Heart right ventricle (tissue), 16 donors: ENCODE data around the gene SPRED1. TPM values are rescaled to one million over a fixed set of nuclear protein-coding genes. Genes with fewer than 3 reads are reported as not detected.

Experiments used
- ATAC-seq, 8 donors: fragments of 200-7000 bp; cut with Tn5 transposase; one replicate each; pipeline ENCODE4 v1.9.1; 2020; ENCODE audit warnings: mild to moderate bottlenecking in 8 of 8, moderate library complexity in 8 of 8, moderate number of reproducible peaks in 1 of 8
- DNase-seq, 2 donors: peaks; one replicate each; pipeline ENCODE4 v3.0.0-alpha.2; 2020
- H3K27ac ChIP-seq, 10 donors: fragments of 200-600 bp; sonication (generic) in 2 of 10; one replicate each; pipeline versions ENCODE4 v1.5.0 to v1.8.0; 2020 to 2022; ENCODE audit warnings: mild to moderate bottlenecking in 3 of 10
- H3K27me3 ChIP-seq, 7 donors: fragments of 200-600 bp; one replicate each; pipeline ENCODE4 v1.8.0; 2021 to 2022; ENCODE audit warnings: mild to moderate bottlenecking in 2 of 7
- H3K36me3 ChIP-seq, 9 donors: fragments of 200-600 bp; sonication (generic) in 1 of 9; one replicate each; pipeline versions ENCODE4 v1.5.0 to v1.8.0; 2020 to 2022; ENCODE audit warnings: mild to moderate bottlenecking in 2 of 9
- H3K4me1 ChIP-seq, 9 donors: fragments of 200-600 bp; sonication (generic) in 1 of 9; one replicate each; pipeline versions ENCODE4 v1.5.0 to v1.8.0; 2020 to 2022; ENCODE audit warnings: mild to moderate bottlenecking in 4 of 9
- H3K4me3 ChIP-seq, 10 donors: fragments of 200-600 bp; sonication (generic) in 2 of 10; one replicate each; pipeline versions ENCODE4 v1.5.0 to v1.8.0; 2020 to 2022; ENCODE audit warnings: mild to moderate bottlenecking in 7 of 10, moderate library complexity in 2 of 10
- H3K9me3 ChIP-seq, 11 donors: fragments of 200-600 bp in 10 of 11; sonication (generic) in 2 of 11; one replicate each; pipeline versions ENCODE4 v1.5.0 to v1.8.0; 2013 to 2022; ENCODE audit warnings: mild to moderate bottlenecking in 2 of 11, control low read depth in 1 of 11, moderate library complexity in 1 of 11
- CTCF ChIP-seq, 9 donors: fragments of 200-600 bp; sonication (generic) in 2 of 9; IDR thresholded peaks; one replicate each; pipeline versions ENCODE4 v1.5.0 to v1.8.0; 2021 to 2022; ENCODE audit warnings: antibody characterized with exemption in 9 of 9, mild to moderate bottlenecking in 5 of 9, moderate library complexity in 1 of 9
- WGBS, 2 donors: extraction: QIAGEN DNeasy Blood & Tissue Kit; methylation state at CpG; one replicate each; pipeline ENCODE4 v1.1.7; 2013; ENCODE audit warnings: inconsistent platforms in 1 of 2; 5-methylcytosine and 5-hydroxymethylcytosine counted together
- intact Hi-C, 10 donors: fragments of 100-400 bp; cut with DNase I; formaldehyde crosslinking; loops; one replicate each; pipeline versions ENCODE4 v1.11.1 to v1.14.2; 2022
- polyA plus RNA-seq, 2 donors: library from polyadenylated mRNA; stranded (reverse); fragments of 200-250 nt; gene quantifications; one replicate each; pipeline ENCODE4 v1.2.3, GENCODE V29; 2013
- total RNA-seq, 10 donors: library from RNA; stranded (reverse); fragmentation: NEBNext Ultra II Directional in 3 of 10; extraction: Animal tissue kit (Norgen Biotek cat#: 25700) in 3 of 10; gene quantifications; one replicate each; pipeline versions ENCODE4 v1.2.1 to v1.2.4, GENCODE V29; 2021 to 2023
- donor health status: Arrhythmogenic right ventricular cardiomyopathy.
- donor health status: ischemic (EF 13 %, LVEDD 7.1; RV severe dilation, severe dysfunction).
- donor health status: healthy with polysubstance abuse.
- donor health status: DM: no; HTN: yes; CAD: no.
- donor health status: DM: no; HTN: no; CAD: no.
- donor health status: ischemic (EF 25% LVEDD 6.9; RV normal size, moderate dysfunction).
- donor health status: ischemic (EF 25% LVEDD 5.7; RV mildly dilated, moderate dysfunction).
- donor health status: healthy.
- donor health status: DM: yes; HTN: yes; CAD: no.
- donor health status: Ischemic cardiomyopathy.
- donor health status: ischemic (EF 35%, LVEDD 5.7; RV mildly dilated, moderate dysfunction).
- donor health status: nonischemic (EF 11% LVEDD 7.7; RV severe dilation, severe dysfunction).
- donor health status: DM: yes; HTN: yes; CAD: no.
- donor health status: PGD.
- donor health status: ischemic (EF 29% LVEDD 5.4; RV normal size, mild dysfunction).
- donor health status: nonischemic (EF 23%, LVEDD 6.1; RV moderate dilation, normal function).

Gene SPRED1
- total and polyA plus RNA-seq, 12 donors: 3.3 to 20.2 (median 7.5) TPM

GRCh38 chr15:38225381-38225780, 27.3 kb upstream of the SPRED1 start:
- H3K9me3 ChIP-seq: no peaks in the 10 kb centered on the region
- no peak for TF ChIP-seq CTCF (IDR thresholded peaks at IDR 0.05)
- DNase-seq: no peak
- no peaks in the 10 kb centered on the region for H3K36me3 ChIP-seq
- no peak overlapping the region for H3K27ac ChIP-seq
- no peak overlapping the region for H3K4me3 ChIP-seq
- ATAC-seq: no peak
- H3K27me3 ChIP-seq: no peaks in the 10 kb centered on the region
- intact Hi-C loops: no loop called here
- H3K4me1 ChIP-seq: peaks cover 0 to 34% (median 5%) of the 10 kb centered on the region in 9 donors
- WGBS, 2 donors: 97 to 98% methylated on average over 1 of the region's 1 CpG

GRCh38 chr15:38226608-38227266, 25.9 kb upstream of the SPRED1 start:
- Histone ChIP-seq H3K9me3 (no peaks in the 10 kb centered on the region), H3K36me3 (no peaks in the 10 kb centered on the region), H3K4me3 (no peak overlapping the region), H3K27ac (peak overlapping the region in 1 of 10 donors; percentile 24), H3K27me3 (no peaks in the 10 kb centered on the region), H3K4me1 (peaks cover 0 to 33% (median 5%) of the 10 kb centered on the region in 9 donors)
- 50 to 58% methylated on average over 4 of the region's 4 CpGs for WGBS, 2 donors
- peak in 6 of 8 donors; percentile 55 to 79 (median 72) for ATAC-seq
- peak in 1 of 2 donors; percentile 54 for DNase-seq
- TF ChIP-seq CTCF (IDR thresholded peaks at IDR 0.05): no peak
- intact Hi-C loops: no loop called here

GRCh38 chr15:38227941-38228340, 24.7 kb upstream of the SPRED1 start:
- no peaks in the 10 kb centered on the region for H3K27me3 ChIP-seq
- peaks cover 0 to 31% (median 5%) of the 10 kb centered on the region in 9 donors for H3K4me1 ChIP-seq
- no peak overlapping the region for H3K4me3 ChIP-seq
- H3K9me3 ChIP-seq: no peaks in the 10 kb centered on the region
- DNase-seq (no peak), ATAC-seq (no peak)
- no peaks in the 10 kb centered on the region for H3K36me3 ChIP-seq
- no peak for TF ChIP-seq CTCF (IDR thresholded peaks at IDR 0.05)
- intact Hi-C loops: no loop called here
- no peak overlapping the region for H3K27ac ChIP-seq

GRCh38 chr15:38228618-38229017, 24.0 kb upstream of the SPRED1 start:
- Histone ChIP-seq H3K9me3 (no peaks in the 10 kb centered on the region), H3K27ac (no peak overlapping the region), H3K4me3 (no peak overlapping the region), H3K4me1 (peaks cover 0 to 30% (median 5%) of the 10 kb centered on the region in 9 donors), H3K27me3 (no peaks in the 10 kb centered on the region), H3K36me3 (no peaks in the 10 kb centered on the region)
- 69 to 70% methylated on average over 1 of the region's 1 CpG for WGBS, 2 donors
- DNase-seq (no peak), ATAC-seq (no peak)
- intact Hi-C loops: no loop called here
- TF ChIP-seq CTCF (IDR thresholded peaks at IDR 0.05): no peak
